Glutamatergic neuron (in vitro differentiated cells): ENCODE measurements around the gene PLEKHA3. TPM values are rescaled to one million over a fixed set of nuclear protein-coding genes. Genes with fewer than 3 reads are reported as not detected.
A peak's percentile ranks its signal among the peaks of the same experiment; 100 is the strongest.
"Not testable (repeated sequence)": the region's sequence is repeated elsewhere in the genome, so short reads cannot be mapped to it uniquely, and the experiment has no call there.

Experiments used
- DNase-seq: peaks from one replicate; pipeline ENCODE4 v3.0.0; 2022
- H3K27ac Mint-ChIP-seq: one replicate; pipeline ENCODE4 v1.8.0; 2020; ENCODE audit warnings: mild to moderate bottlenecking, mixed read lengths, inconsistent platforms; ENCODE audit not compliant: unreplicated experiment
- H3K27me3 Mint-ChIP-seq: one replicate; pipeline ENCODE4 v1.8.0; 2020; ENCODE audit warnings: mild to moderate bottlenecking, moderate library complexity, mixed read lengths, inconsistent platforms; ENCODE audit not compliant: unreplicated experiment
- H3K36me3 Mint-ChIP-seq: one replicate; pipeline ENCODE4 v1.8.0; 2020; ENCODE audit warnings: mild to moderate bottlenecking, mixed read lengths, inconsistent platforms; ENCODE audit not compliant: unreplicated experiment
- H3K4me1 Mint-ChIP-seq: one replicate; pipeline ENCODE4 v1.8.0; 2020; ENCODE audit warnings: mild to moderate bottlenecking, low read depth, mixed read lengths, inconsistent platforms; ENCODE audit not compliant: unreplicated experiment
- H3K4me3 Mint-ChIP-seq: one replicate; pipeline ENCODE4 v1.8.0; 2020; ENCODE audit warnings: mild to moderate bottlenecking, mixed read lengths, inconsistent platforms; ENCODE audit not compliant: unreplicated experiment
- H3K9me3 Mint-ChIP-seq: one replicate; pipeline ENCODE4 v1.8.0; 2020; ENCODE audit warnings: mild to moderate bottlenecking, moderate library complexity, mixed read lengths, inconsistent platforms; ENCODE audit not compliant: unreplicated experiment
- total RNA-seq: library from RNA; stranded (reverse); fragmentation: NEBNext Ultra II Directional; extraction: Animal tissue kit (Norgen Biotek cat#: 25700); gene quantifications from one replicate; pipeline ENCODE4 v1.2.1, GENCODE V29; 2021; ENCODE audit not compliant: unreplicated experiment
- TF ChIP-seq, protein P1 (sequence below): fragments of 200-600 bp; sonication (generic); IDR thresholded peaks from one replicate; pipeline ENCODE4 v1.5.0; 2021; ENCODE audit not compliant: partially characterized antibody, unreplicated experiment

PLEKHA3 gene
- total RNA-seq, 1 donor from 2014 or later = 26.3 TPM

- Mint-ChIP-seq H3K4me3 (no peak overlapping the region), H3K27me3 (peaks cover 2% of the 10 kb centered on the region), H3K36me3 (no peaks in the 10 kb centered on the region), H3K4me1 (no peaks in the 10 kb centered on the region), H3K9me3 (peaks cover 1% of the 10 kb centered on the region), H3K27ac (no peak overlapping the region)
- no peak for DNase-seq
- TF ChIP-seq, protein P1, sequence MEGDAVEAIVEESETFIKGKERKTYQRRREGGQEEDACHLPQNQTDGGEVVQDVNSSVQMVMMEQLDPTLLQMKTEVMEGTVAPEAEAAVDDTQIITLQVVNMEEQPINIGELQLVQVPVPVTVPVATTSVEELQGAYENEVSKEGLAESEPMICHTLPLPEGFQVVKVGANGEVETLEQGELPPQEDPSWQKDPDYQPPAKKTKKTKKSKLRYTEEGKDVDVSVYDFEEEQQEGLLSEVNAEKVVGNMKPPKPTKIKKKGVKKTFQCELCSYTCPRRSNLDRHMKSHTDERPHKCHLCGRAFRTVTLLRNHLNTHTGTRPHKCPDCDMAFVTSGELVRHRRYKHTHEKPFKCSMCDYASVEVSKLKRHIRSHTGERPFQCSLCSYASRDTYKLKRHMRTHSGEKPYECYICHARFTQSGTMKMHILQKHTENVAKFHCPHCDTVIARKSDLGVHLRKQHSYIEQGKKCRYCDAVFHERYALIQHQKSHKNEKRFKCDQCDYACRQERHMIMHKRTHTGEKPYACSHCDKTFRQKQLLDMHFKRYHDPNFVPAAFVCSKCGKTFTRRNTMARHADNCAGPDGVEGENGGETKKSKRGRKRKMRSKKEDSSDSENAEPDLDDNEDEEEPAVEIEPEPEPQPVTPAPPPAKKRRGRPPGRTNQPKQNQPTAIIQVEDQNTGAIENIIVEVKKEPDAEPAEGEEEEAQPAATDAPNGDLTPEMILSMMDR = no peak
Observed at GRCh38 chr2:178517496-178517895, 37.2 kb downstream of the PLEKHA3 start.

GRCh38 chr2:178521304-178522150, 41.3 kb downstream of the PLEKHA3 start:
- DNase-seq = no peak
- H3K4me3 Mint-ChIP-seq = no peak overlapping the region
- TF ChIP-seq, protein P1 = no peak
- no peaks in the 10 kb centered on the region for H3K4me1 Mint-ChIP-seq
- no peaks in the 10 kb centered on the region for H3K9me3 Mint-ChIP-seq
- H3K27me3 Mint-ChIP-seq = no peaks in the 10 kb centered on the region
- H3K27ac Mint-ChIP-seq = no peak overlapping the region
- no peaks in the 10 kb centered on the region for H3K36me3 Mint-ChIP-seq

DNA sequence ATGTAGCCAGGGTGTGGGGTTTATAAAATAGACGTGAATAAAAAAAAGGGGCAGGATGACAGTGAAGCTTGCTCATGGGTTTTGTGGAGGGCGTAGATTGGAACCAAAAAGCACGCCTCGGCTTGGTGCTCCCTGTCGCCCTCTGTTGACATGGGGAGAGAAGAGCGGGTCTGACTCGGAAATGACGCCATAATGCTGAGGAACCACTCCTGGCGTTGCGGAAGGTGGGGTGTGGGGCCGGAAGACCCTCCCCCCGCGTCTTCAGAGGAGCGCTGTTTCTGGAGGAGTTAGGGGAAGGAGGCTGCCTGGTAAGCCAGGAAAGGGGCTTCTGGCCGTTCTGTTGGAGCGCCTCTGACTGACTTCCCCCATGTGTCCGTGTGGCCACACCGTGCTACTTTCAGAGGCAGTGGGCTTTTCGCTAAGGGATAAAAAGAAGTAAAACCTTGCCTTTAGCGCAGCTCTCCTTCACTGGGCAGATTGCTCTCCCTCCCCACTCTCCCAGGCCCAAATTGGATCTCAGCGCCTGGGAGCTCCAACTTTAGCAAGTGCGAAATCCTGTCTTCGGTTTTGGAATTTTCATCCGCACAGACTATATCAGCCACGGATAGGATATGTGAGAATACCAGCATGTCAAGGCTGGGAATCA, 42.8 kb downstream of the PLEKHA3 start:
- Mint-ChIP-seq H3K27ac (peak overlapping the region; percentile 14), H3K9me3 (no peaks in the 10 kb centered on the region), H3K27me3 (no peaks in the 10 kb centered on the region), H3K4me1 (no peaks in the 10 kb centered on the region), H3K4me3 (peak overlapping the region; percentile 98), H3K36me3 (no peaks in the 10 kb centered on the region)
- DNase-seq = peak; percentile 83
- TF ChIP-seq, protein P1 = peak; percentile 66

DNA sequence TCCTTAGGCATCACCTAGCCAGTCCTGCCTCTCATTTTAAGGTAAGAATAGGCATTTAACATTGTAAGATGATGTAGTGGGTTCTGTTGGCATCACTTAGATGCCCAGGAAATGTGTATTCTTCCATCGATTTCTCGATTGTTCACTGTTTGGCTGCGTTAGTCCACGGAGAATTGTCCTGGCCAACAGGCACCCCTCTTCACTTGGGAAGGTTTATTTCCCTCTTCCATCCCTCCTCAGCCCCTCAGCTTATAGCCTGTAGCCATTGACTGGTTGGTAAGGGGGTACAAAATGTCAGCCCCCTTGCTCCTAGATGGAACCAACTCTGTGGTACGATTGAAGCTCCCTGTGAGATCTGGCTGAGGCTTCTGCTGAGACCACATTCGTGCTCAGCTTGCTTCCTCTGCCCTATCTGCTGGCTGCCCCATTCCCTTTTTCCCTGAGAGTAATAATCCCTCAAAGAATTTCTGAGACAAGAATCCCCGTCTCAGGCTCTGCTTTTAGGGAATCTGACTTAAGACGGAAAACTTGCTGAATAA, 43.4 kb downstream of the PLEKHA3 start:
- Mint-ChIP-seq H3K9me3 (no peaks in the 10 kb centered on the region), H3K4me1 (no peaks in the 10 kb centered on the region), H3K36me3 (no peaks in the 10 kb centered on the region), H3K27ac (peak overlapping the region; percentile 14), H3K4me3 (peak overlapping the region; percentile 98), H3K27me3 (no peaks in the 10 kb centered on the region)
- TF ChIP-seq, protein P1 = no peak
- no peak for DNase-seq

DNA sequence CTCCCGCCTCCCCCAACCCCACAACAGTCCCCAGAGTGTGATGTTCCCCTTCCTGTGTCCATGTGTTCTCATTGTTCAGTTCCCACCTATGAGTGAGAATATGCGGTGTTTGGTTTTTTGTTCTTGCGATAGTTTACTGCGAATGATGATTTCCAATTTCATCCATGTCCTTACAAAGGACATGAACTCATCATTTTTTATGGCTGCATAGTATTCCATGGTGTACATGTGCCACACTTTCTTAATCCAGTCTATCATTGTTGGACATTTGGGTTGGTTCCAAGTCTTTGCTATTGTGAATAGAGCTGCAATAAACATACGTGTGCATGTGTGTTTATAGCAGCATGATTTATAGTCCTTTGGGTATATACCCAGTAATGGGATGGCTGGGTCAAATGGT, 44.8 kb downstream of the PLEKHA3 start:
- H3K27me3 Mint-ChIP-seq, DNase-seq, H3K36me3 Mint-ChIP-seq, H3K4me3 Mint-ChIP-seq, H3K4me1 Mint-ChIP-seq, H3K9me3 Mint-ChIP-seq, H3K27ac Mint-ChIP-seq: not testable (repeated sequence)

DNA sequence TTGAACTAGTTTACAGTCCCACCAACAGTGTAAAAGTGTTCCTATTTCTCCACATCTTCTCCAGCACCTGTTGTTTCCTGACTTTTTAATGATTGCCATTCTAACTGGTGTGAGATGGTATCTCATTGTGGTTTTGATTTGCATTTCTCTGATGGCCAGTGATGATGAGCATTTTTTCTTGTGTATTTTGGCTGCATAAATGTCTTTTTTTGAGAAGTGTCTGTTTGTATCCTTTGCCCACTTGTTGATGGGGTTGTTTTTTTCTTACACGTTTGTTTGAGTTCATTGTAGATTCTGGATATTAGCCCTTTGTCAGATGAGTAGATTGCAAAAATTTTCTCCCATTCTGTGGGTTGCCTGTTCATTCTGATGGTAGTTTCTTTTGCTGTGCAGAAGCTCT, 45.2 kb downstream of the PLEKHA3 start:
- H3K4me3 Mint-ChIP-seq, H3K27ac Mint-ChIP-seq, H3K36me3 Mint-ChIP-seq, DNase-seq, H3K27me3 Mint-ChIP-seq, H3K4me1 Mint-ChIP-seq, H3K9me3 Mint-ChIP-seq: not testable (repeated sequence)
